ENCODE data around the gene CALML4. TPM values are rescaled to one million over a fixed set of nuclear protein-coding genes. Genes with fewer than 3 reads are reported as not detected.

Gene CALML4
- total and polyA plus RNA-seq, 2 experiments from 2014 or later = 13.4 to 16.2 TPM

DNA sequence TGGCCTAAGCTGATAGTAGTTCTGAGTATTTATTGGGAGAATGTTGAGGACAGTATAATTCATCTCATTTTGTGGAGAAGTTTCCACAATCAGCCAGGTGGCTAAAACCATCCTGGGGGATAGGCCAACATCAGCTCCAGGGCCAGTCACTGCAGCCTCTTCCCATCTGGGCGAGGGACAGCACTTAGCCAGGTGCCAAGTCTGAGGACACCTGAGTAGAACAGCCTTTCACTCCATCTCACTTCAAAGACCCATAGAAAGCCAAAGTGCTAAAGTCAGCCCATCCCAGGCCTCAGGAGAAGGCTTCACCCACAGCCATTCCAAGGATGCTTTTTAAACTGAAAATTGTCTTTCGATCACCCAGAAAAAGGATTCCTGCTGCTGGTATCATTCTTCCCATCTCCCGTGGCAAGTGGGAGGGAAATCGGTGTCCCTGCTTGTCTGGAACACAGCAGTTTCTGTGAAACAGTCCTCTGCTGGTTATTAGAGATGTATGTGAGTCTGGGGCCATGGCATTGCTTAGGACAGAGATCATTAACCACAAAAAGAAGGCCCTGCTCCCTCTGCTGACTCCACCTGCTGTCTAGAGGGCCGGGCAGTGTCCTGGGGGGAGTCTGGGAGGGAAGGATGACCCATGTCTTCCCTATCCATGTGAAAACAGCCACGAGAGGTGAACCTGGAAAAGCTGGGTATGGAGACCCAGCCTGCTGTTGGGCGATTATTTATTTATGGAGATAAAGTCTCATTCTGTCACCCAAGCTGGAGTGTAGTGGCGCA is 9.6 kb downstream of the CALML4 start (continued):
- TF ChIP-seq, protein P1, sequence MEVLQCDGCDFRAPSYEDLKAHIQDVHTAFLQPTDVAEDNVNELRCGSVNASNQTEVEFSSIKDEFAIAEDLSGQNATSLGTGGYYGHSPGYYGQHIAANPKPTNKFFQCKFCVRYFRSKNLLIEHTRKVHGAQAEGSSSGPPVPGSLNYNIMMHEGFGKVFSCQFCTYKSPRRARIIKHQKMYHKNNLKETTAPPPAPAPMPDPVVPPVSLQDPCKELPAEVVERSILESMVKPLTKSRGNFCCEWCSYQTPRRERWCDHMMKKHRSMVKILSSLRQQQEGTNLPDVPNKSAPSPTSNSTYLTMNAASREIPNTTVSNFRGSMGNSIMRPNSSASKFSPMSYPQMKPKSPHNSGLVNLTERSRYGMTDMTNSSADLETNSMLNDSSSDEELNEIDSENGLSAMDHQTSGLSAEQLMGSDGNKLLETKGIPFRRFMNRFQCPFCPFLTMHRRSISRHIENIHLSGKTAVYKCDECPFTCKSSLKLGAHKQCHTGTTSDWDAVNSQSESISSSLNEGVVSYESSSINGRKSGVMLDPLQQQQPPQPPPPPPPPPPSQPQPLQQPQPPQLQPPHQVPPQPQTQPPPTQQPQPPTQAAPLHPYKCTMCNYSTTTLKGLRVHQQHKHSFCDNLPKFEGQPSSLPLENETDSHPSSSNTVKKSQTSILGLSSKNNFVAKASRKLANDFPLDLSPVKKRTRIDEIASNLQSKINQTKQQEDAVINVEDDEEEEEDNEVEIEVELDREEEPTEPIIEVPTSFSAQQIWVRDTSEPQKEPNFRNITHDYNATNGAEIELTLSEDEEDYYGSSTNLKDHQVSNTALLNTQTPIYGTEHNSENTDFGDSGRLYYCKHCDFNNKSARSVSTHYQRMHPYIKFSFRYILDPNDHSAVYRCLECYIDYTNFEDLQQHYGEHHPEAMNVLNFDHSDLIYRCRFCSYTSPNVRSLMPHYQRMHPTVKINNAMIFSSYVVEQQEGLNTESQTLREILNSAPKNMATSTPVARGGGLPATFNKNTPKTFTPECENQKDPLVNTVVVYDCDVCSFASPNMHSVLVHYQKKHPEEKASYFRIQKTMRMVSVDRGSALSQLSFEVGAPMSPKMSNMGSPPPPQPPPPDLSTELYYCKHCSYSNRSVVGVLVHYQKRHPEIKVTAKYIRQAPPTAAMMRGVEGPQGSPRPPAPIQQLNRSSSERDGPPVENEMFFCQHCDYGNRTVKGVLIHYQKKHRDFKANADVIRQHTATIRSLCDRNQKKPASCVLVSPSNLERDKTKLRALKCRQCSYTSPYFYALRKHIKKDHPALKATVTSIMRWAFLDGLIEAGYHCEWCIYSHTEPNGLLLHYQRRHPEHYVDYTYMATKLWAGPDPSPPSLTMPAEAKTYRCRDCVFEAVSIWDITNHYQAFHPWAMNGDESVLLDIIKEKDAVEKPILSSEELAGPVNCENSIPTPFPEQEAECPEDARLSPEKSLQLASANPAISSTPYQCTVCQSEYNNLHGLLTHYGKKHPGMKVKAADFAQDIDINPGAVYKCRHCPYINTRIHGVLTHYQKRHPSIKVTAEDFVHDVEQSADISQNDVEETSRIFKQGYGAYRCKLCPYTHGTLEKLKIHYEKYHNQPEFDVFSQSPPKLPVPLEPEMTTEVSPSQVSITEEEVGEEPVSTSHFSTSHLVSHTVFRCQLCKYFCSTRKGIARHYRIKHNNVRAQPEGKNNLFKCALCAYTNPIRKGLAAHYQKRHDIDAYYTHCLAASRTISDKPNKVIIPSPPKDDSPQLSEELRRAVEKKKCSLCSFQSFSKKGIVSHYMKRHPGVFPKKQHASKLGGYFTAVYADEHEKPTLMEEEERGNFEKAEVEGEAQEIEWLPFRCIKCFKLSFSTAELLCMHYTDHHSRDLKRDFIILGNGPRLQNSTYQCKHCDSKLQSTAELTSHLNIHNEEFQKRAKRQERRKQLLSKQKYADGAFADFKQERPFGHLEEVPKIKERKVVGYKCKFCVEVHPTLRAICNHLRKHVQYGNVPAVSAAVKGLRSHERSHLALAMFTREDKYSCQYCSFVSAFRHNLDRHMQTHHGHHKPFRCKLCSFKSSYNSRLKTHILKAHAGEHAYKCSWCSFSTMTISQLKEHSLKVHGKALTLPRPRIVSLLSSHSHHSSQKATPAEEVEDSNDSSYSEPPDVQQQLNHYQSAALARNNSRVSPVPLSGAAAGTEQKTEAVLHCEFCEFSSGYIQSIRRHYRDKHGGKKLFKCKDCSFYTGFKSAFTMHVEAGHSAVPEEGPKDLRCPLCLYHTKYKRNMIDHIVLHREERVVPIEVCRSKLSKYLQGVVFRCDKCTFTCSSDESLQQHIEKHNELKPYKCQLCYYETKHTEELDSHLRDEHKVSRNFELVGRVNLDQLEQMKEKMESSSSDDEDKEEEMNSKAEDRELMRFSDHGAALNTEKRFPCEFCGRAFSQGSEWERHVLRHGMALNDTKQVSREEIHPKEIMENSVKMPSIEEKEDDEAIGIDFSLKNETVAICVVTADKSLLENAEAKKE (CRISPR knock-in tag; IDR thresholded peaks at IDR 0.05) = no peak
- TF ChIP-seq, protein P2, sequence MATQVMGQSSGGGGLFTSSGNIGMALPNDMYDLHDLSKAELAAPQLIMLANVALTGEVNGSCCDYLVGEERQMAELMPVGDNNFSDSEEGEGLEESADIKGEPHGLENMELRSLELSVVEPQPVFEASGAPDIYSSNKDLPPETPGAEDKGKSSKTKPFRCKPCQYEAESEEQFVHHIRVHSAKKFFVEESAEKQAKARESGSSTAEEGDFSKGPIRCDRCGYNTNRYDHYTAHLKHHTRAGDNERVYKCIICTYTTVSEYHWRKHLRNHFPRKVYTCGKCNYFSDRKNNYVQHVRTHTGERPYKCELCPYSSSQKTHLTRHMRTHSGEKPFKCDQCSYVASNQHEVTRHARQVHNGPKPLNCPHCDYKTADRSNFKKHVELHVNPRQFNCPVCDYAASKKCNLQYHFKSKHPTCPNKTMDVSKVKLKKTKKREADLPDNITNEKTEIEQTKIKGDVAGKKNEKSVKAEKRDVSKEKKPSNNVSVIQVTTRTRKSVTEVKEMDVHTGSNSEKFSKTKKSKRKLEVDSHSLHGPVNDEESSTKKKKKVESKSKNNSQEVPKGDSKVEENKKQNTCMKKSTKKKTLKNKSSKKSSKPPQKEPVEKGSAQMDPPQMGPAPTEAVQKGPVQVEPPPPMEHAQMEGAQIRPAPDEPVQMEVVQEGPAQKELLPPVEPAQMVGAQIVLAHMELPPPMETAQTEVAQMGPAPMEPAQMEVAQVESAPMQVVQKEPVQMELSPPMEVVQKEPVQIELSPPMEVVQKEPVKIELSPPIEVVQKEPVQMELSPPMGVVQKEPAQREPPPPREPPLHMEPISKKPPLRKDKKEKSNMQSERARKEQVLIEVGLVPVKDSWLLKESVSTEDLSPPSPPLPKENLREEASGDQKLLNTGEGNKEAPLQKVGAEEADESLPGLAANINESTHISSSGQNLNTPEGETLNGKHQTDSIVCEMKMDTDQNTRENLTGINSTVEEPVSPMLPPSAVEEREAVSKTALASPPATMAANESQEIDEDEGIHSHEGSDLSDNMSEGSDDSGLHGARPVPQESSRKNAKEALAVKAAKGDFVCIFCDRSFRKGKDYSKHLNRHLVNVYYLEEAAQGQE (IDR thresholded peaks at IDR 0.05; ENCODE audit: unreplicated experiment) = no peak
- TF ChIP-seq ZNF114 (CRISPR knock-in tag; IDR thresholded peaks at IDR 0.05) (no peak), CREB1 (CRISPR knock-in tag; IDR thresholded peaks at IDR 0.05; ENCODE audit: low read depth) (no peak), POLR2AphosphoS5 (IDR thresholded peaks at IDR 0.05; ENCODE audit: low read depth) (no peak), NANOG (IDR thresholded peaks at IDR 0.05; ENCODE audit: borderline replicate concordance) (no peak), STAT1 (IDR thresholded peaks at IDR 0.05; ENCODE audit: unreplicated experiment) (no peak)
- TF ChIP-seq, protein P3, sequence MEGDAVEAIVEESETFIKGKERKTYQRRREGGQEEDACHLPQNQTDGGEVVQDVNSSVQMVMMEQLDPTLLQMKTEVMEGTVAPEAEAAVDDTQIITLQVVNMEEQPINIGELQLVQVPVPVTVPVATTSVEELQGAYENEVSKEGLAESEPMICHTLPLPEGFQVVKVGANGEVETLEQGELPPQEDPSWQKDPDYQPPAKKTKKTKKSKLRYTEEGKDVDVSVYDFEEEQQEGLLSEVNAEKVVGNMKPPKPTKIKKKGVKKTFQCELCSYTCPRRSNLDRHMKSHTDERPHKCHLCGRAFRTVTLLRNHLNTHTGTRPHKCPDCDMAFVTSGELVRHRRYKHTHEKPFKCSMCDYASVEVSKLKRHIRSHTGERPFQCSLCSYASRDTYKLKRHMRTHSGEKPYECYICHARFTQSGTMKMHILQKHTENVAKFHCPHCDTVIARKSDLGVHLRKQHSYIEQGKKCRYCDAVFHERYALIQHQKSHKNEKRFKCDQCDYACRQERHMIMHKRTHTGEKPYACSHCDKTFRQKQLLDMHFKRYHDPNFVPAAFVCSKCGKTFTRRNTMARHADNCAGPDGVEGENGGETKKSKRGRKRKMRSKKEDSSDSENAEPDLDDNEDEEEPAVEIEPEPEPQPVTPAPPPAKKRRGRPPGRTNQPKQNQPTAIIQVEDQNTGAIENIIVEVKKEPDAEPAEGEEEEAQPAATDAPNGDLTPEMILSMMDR (conservative IDR thresholded peaks at IDR 0.05; ENCODE audit: low read depth in 2 of 2) = no peak
